Stimulated activated effector memory CD8-positive, alpha-beta T cell treated with anti-CD3 and anti-CD28 coated beads, Interleukin-12 subunit alpha, Interleukin-12 subunit beta, amount 100 ng/mL, for 72 hours (primary cell): Measurements from ENCODE around the gene CPSF2.
"Not testable (repeated sequence)": the region's sequence is repeated elsewhere in the genome, so short reads cannot be mapped to it uniquely, and the experiment has no call there.

Source experiments
- ATAC-seq: fragments of 150-1000 bp; cut with Tn5 transposase; 2 replicates; pipeline ENCODE4 v1.10.0; 2021
- DNase-seq, 2 donors: peaks; one replicate each; pipeline ENCODE4 v3.0.0; 2021 to 2022; ENCODE audit warnings: low spot score in 2 of 2
- H3K27ac Mint-ChIP-seq: one replicate; pipeline ENCODE4 v1.8.0; 2022; ENCODE audit warnings: mild to moderate bottlenecking, mixed read lengths
- H3K36me3 Mint-ChIP-seq: one replicate; pipeline ENCODE4 v1.8.0; 2022; ENCODE audit warnings: mild to moderate bottlenecking, mixed read lengths
- H3K4me1 Mint-ChIP-seq: one replicate; pipeline ENCODE4 v1.8.0; 2022; ENCODE audit warnings: mixed read lengths
- H3K4me3 Mint-ChIP-seq: one replicate; pipeline ENCODE4 v1.8.0; 2022; ENCODE audit warnings: mild to moderate bottlenecking, mixed read lengths
- H3K9me3 Mint-ChIP-seq: one replicate; pipeline ENCODE4 v1.8.0; 2022; ENCODE audit warnings: mixed read lengths

Gene CPSF2

GRCh38 chr14:92190768-92191167 is 69.0 kb downstream of the CPSF2 start:
- H3K9me3 Mint-ChIP-seq: no peaks in the 10 kb centered on the region
- ATAC-seq: no peak
- no peak overlapping the region for H3K27ac Mint-ChIP-seq
- no peaks in the 10 kb centered on the region for H3K4me1 Mint-ChIP-seq
- DNase-seq: no peak
- H3K36me3 Mint-ChIP-seq: no peaks in the 10 kb centered on the region
- no peak overlapping the region for H3K4me3 Mint-ChIP-seq

GRCh38 chr14:92198804-92199203 is 77.0 kb downstream of the CPSF2 start:
- Mint-ChIP-seq H3K27ac (no peak overlapping the region), H3K4me1 (no peaks in the 10 kb centered on the region), H3K9me3 (peaks cover 3% of the 10 kb centered on the region), H3K4me3 (no peak overlapping the region), H3K36me3 (no peaks in the 10 kb centered on the region)
- no peak for DNase-seq
- no peak for ATAC-seq

- no peaks in the 10 kb centered on the region for H3K4me1 Mint-ChIP-seq
- H3K4me3 Mint-ChIP-seq: no peak overlapping the region
- DNase-seq (no peak), ATAC-seq (no peak)
- H3K36me3 Mint-ChIP-seq: no peaks in the 10 kb centered on the region
- no peak overlapping the region for H3K27ac Mint-ChIP-seq
- peaks cover 3% of the 10 kb centered on the region for H3K9me3 Mint-ChIP-seq
These were observed 78.0 kb downstream of the CPSF2 start for GRCh38 chr14:92199763-92200162.

GRCh38 chr14:92203116-92203515 is 81.3 kb downstream of the CPSF2 start:
- Mint-ChIP-seq H3K4me3 (no peak overlapping the region), H3K27ac (no peak overlapping the region), H3K4me1 (no peaks in the 10 kb centered on the region), H3K36me3 (no peaks in the 10 kb centered on the region), H3K9me3 (peaks cover 3% of the 10 kb centered on the region)
- no peak for ATAC-seq
- no peak for DNase-seq

GRCh38 chr14:92204792-92205191 is 83.0 kb downstream of the CPSF2 start:
- DNase-seq: no peak
- no peak overlapping the region for H3K4me3 Mint-ChIP-seq
- ATAC-seq: no peak
- peaks cover 3% of the 10 kb centered on the region for H3K9me3 Mint-ChIP-seq
- no peak overlapping the region for H3K27ac Mint-ChIP-seq
- H3K4me1 Mint-ChIP-seq: no peaks in the 10 kb centered on the region
- no peaks in the 10 kb centered on the region for H3K36me3 Mint-ChIP-seq

GRCh38 chr14:92207012-92207927 is 85.5 kb downstream of the CPSF2 start:
- Mint-ChIP-seq H3K4me1 (no peaks in the 10 kb centered on the region), H3K9me3 (peaks cover 7% of the 10 kb centered on the region), H3K36me3 (no peaks in the 10 kb centered on the region), H3K27ac (no peak overlapping the region), H3K4me3 (no peak overlapping the region)
- ATAC-seq (no peak), DNase-seq (no peak)

GRCh38 chr14:92207928-92208265 is 86.1 kb downstream of the CPSF2 start:
- no peaks in the 10 kb centered on the region for H3K4me1 Mint-ChIP-seq
- no peak overlapping the region for H3K27ac Mint-ChIP-seq
- no peaks in the 10 kb centered on the region for H3K36me3 Mint-ChIP-seq
- DNase-seq (no peak), ATAC-seq (no peak)
- H3K4me3 Mint-ChIP-seq: no peak overlapping the region
- peaks cover 9% of the 10 kb centered on the region for H3K9me3 Mint-ChIP-seq

GRCh38 chr14:92209141-92209540 is 87.4 kb downstream of the CPSF2 start:
- Mint-ChIP-seq H3K9me3 (peaks cover 16% of the 10 kb centered on the region), H3K36me3 (no peaks in the 10 kb centered on the region), H3K4me3 (no peak overlapping the region), H3K27ac (no peak overlapping the region), H3K4me1 (no peaks in the 10 kb centered on the region)
- no peak for DNase-seq
- ATAC-seq: no peak

- H3K27ac Mint-ChIP-seq, ATAC-seq, H3K36me3 Mint-ChIP-seq, H3K4me1 Mint-ChIP-seq, DNase-seq, H3K4me3 Mint-ChIP-seq: not testable (repeated sequence)
- H3K9me3 Mint-ChIP-seq: peaks cover 16% of the 10 kb centered on the region
These were observed 91.4 kb downstream of the CPSF2 start for GRCh38 chr14:92213125-92213524.

- H3K4me3 Mint-ChIP-seq: no peak overlapping the region
- H3K4me1 Mint-ChIP-seq: no peaks in the 10 kb centered on the region
- no peak overlapping the region for H3K27ac Mint-ChIP-seq
- peaks cover 16% of the 10 kb centered on the region for H3K9me3 Mint-ChIP-seq
- ATAC-seq: no peak
- H3K36me3 Mint-ChIP-seq: no peaks in the 10 kb centered on the region
- no peak for DNase-seq
These were observed 93.8 kb downstream of the CPSF2 start for GRCh38 chr14:92215579-92215978.

GRCh38 chr14:92217936-92218335 is 96.2 kb downstream of the CPSF2 start:
- Mint-ChIP-seq H3K4me1 (no peaks in the 10 kb centered on the region), H3K4me3 (no peak overlapping the region), H3K9me3 (peaks cover 6% of the 10 kb centered on the region), H3K36me3 (no peaks in the 10 kb centered on the region), H3K27ac (no peak overlapping the region)
- ATAC-seq (no peak), DNase-seq (no peak)
